NCI-H2196 treated with DMSO at 0.1 percent for 48 hours (cell line): ENCODE results near the gene MVP.

Source experiments
- DNase-seq: peaks from one replicate; lab custom pipeline; 2025; ENCODE audit not compliant: unreplicated experiment; lab: John Stamatoyannopoulos, UW

The MVP gene

DNA sequence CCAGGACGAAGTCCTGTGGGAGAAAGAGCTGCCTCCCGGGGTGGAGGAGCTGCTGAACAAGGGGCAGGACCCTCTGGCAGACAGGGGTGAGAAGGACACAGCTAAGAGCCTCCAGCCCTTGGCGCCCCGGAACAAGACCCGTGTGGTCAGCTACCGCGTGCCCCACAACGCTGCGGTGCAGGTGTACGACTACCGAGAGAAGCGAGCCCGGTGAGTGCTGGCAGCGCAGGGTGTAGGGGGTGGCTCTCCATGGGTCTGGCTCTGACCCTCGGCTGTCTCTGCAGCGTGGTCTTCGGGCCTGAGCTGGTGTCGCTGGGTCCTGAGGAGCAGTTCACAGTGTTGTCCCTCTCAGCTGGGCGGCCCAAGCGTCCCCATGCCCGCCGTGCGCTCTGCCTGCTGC, 21.4 kb downstream of the MVP start:
- no peak for DNase-seq

DNA sequence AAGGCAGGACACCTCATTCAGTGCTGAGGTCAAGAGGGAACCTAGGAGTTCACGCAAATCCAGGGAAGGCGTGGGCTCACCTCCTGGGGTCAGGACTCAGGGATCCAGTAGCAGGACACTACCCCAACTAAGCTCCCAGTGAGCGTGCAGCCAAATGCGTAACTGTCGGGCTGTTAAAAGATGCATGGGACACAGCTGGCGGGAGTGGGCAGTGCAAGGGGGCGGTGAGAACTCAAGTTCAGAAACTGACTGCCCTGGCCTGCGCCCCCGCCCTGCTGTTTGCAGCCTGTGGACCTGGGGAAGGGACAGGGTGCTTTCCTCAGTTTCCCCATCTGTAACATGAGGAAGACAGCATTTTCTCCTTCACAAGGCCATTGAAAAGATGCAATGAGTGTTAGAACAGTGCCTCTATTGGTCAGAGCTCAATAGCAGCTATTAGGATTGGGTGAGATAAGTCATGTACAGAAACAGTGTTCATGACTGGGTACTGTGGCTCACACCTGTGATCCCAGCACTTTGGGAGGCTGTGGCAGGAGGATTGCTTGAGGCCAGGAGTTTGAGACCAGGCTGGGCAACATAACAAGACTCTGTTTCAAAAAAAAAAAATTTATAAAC, 22.6 kb downstream of the MVP start:
- no peak for DNase-seq

DNA sequence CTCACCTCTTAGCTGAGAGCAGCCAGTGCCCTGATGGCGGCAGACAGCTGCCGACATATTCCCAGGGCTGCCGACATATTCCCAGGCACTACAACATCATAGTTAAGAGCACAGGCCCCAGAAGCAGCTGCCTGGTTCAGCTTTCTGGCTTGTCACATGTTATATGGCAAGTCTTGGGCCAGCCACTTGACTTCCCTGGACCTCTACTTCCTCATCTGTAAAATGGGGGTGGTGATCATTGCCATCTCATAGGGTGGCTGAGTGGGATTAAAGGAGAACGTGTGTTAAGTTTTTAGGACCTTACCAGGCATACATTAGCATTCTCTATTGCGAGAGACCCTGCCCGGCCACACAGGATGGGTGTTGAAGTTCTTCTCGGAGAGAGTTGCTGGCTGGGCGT, 23.7 kb downstream of the MVP start:
- no peak for DNase-seq

DNA sequence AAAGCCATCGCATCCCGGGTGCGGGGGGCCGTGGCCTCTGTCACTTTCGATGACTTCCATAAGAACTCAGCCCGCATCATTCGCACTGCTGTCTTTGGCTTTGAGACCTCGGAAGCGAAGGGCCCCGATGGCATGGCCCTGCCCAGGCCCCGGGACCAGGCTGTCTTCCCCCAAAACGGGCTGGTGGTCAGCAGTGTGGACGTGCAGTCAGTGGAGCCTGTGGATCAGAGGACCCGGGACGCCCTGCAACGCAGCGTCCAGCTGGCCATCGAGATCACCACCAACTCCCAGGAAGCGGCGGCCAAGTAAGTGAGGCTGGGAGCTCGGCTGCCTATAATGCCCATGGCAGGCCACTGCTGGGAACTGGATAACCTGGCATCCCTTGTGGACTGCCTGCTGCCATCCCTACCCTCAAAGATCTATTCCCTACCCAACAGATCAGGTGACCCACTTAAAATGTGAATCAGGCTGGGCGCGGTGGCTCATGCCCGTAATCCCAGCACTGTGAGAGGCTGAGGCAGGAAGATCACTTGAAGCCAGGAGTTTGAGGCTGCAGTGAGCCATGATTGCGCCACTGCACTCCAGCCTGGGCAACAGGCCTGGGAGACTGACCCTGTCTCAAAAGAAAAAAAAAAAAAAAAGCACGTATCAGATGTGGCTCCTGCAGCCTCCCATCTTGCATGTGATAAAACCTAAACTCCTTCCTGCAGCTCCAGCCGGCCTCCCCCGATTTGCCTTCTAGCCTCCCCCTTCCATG, 24.5 kb downstream of the MVP start:
- no peak for DNase-seq

DNA sequence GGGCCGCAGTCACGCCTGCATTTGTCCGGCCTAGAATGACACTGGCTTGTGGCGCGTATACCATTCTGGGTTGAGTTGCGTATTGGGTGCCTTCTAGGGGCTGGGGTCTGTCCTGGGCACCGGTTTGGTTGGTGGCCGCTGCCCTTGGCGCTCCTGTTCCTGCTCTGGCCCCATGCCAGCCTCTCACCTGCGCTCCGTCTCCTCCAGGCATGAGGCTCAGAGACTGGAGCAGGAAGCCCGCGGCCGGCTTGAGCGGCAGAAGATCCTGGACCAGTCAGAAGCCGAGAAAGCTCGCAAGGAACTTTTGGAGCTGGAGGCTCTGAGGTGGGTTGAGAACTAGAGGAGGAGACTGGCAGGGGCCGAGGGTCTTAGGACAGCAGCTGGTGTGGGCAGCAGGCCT, 25.4 kb downstream of the MVP start:
- no peak for DNase-seq

DNA sequence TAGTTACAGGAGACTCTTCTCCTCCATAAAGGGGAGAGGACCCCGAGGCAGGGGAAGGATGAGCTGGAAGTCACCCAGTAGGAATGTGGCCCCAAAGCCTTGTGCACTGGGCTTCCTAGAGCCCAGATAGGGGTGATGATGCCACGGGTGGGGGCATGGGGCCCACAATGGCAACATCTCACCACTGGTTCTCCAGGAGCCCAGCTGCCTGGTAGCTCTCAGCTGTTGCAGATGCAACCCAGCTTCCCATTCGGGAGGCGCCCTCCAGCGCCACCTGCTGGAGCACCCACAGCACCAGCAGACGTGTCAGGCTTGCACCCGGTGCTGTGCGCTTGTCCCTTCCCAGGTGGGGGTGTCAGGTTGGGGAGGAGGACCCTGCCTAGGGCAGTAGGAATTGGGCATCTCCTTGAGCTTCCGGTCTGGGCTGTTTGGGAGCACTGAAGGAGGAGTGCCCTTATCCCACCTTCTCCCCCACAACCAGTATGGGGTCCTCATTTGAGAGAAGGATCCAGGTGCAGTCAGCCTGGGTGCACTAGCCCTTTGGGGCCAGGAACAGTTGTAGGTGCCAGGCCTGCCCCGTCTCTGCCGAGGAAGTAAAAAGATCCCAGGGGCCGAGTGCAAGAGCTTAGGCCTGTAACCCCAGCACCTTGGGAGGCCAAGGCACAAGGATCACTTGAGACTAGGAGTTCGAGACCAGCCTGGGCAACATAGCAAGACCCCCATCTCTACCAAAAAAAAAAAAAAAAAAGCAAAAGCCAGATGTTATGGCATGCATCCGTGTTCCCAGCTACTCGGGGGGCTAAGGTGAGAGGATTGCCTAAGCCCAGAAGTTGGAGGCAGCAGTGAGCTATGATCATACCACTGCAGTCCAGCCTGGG, 28.4 kb downstream of the MVP start:
- DNase-seq, result peak; percentile 27

DNA sequence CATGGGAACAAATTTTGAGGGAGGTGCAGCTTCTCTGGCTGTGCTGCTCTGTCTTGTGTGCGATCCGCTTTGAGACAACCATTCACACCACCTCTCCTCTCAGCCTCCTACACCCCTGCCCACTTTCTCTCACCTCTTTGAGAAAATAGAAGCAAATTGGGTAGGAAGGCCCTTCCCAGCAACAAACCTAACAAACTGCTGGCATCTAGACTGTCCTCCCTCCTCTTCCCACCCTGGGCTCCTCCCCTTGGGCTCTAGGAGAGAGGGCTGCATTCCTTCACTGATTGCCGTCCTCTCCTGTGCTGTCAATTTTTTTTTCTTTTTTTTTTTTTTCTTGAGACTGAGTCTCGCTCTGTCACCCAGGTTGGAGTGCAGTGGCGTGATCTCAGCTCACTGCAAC, 29.2 kb downstream of the MVP start:
- DNase-seq, result no peak

DNA sequence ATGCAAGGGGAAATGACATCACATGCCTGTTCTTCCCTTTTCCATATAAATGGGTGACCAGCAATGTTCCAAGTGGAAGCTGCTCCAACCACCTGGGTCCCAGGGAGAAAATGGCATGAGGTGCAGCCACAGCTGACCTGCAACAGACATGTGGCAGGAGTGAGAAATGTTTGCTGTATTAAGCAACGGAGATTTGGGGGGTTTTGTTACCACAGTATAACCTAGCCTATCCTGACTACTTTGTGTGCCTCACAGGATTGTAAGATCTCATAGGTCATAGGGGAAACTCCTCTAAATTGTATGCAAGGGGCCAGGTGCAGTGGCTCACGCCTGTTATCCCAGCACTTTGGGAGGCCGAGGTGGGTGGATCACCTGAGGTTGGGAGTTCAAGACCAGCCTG, 30.7 kb downstream of the MVP start:
- DNase-seq, result no peak

DNA sequence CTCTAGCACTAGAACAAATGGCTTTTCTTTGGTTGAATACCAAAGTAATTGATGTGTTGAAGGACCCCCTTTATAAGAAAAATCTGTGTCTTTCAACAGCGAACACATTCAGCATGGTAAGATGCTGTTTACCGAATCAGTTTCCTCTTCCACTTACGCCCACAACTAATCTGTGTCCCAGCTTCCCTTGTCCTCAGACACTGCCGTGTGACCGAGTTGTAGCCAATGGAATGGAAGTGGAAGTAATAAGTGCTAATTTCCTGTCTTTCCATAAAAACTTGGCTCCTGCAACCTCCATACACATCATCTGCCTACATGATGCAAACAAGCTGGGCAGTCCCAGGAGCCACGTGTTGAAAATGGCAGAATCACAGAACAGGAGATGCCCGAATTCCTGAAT, 32.4 kb downstream of the MVP start:
- DNase-seq, result no peak

DNA sequence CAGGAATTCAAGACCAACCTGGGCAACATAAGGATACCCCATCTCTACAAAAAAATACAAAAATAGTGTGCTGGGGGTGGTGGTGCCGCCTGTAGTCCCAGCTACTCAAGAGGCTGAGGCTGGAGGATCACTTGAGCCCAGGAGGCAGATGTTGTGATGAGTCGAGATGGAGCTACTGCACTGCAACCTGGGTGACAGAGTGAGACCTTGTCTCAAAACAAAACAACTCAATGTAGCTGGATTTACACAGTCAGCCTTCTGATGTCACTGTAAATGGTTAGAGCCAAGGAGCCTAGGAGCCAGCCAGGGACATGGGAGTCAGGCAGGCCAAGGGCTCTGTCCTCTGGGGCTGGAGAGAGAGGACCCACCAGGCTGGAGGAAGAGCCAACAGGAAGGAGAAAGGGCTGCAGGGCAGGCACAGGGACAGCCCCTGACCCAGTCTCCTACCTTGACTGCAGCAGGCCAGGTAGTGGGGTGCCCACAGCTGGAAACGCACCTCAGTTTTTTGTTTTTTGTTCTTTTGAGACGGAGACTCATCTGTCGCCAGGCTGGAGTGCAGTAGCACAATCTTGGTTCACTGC, 34.3 kb downstream of the MVP start:
- no peak for DNase-seq

DNA sequence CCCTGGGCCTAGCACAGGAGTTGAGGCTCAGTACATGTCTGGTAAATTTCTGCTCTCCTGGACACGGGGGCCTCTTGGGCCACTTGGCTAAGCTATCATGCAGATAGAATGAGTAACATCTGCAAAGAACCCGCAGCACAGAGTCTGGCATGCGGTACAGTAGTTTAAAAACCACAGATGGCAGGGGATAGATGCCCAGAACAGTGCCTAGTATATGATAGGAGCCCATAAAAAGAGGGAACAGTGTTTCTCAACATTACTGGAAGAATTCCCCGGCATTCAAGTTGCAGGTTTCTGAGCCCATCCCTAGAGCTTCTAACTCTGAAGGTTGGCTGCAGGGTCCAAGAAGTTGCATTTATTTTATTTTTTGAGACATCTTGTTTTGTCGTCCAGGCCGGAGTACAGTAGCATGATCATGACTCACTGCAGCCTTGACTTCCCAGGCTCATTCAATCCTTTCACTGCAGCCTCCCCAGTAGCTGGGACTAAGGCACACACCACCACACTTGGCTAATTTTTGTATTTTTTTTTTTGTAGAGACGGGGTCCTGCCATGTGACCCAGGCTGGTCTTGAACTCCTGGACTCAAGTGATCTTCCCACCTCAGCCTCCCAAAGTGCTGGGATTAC, 37.0 kb downstream of the MVP start:
- no peak for DNase-seq

DNA sequence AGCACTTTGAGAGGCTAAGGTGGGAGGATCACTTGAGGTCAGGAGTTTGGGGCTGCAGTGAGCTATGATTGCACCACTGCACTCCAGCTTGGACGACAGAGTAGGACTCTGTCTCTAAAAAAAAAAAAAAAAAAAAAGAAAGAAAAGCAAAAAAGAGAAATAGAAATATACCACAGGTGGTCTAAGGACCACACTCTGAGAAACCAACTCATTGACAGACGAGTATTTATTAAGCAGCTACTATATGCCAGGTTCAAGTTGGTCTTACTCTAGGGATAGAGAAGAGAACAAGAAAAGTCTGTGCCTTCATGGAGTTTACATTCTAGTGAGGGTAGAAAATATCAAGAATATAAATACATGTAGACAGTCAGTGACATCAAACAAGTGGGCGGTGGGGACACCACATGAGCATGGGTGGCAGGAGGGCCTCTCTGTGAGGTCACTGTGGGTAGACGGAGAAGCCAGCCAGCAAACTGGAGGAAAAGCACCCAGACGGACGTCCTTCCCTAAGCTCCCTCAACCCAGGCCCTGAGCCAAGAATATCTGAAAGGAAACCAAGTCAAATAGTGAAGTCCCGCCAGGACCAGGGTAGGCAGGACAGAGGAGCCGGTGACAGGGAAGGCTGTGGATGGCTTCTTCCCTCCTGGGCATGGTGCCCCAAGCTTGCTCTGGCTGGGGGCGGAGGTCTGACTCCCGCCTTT, 38.0 kb downstream of the MVP start:
- no peak for DNase-seq

DNA sequence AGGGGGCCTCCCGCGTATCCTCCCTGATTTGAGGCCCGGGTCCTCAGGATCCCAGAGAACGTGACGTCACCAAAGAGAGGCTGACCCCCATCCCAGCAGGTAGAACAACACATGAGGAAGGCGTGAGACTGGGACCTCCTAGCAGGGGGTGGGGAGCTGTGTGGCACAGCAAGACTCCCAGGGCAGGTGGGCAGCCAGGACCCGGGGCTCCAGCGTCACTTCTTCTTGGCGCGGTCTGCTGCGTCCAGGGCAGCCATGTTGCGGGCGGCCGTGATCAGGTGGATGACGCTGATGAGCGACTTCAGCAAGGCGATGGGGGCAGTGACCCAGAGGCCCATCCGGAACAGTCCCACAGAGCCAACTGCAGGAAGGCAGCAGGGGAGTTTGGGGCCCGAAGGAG, 38.7 kb downstream of the MVP start:
- DNase-seq, result no peak

DNA sequence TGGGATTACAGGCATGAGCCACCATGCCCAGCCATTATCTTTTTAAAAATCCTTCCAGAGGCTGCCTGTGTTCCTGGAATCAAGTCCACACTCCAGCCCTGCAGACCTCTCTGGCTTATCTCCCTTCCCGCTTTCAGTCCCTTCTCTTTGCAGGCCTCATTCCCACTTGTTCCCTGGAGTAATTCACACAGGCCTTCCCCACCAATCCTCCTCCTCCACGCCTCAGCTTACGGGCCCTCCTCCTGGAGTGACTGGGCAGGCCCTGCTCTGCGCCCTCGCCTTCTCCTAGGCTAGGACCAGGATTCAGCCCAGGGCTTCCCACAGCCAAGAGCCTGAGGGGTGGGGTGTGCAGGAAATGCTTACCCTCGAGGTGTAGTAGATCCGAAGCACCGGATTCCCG, 40.0 kb downstream of the MVP start:
- DNase-seq, result no peak

DNA sequence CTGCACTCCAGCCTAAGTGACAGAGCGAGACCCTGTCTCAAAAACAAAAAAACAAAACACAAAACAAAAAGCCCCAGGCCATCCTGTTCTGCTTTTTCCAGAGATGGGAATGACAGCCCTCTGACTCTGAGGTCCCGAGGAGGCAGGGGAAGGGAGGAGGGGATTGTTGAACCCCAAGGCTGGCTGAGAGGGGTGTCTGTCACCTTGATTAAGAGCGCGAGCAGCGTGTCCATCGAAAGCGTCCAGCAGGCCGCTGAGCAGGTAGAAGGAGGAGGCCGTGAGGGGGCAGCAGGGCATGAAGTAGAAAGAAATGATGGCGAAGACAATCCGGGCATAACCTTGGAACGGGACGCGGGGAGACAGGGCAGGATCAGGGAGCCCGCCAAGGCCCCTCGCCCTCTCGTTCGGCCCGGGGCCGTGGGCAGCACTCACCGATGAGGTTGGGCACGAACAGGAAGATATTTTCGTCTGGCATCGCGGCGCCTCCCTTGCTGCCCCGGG, 42.2 kb downstream of the MVP start:
- no peak for DNase-seq

DNA sequence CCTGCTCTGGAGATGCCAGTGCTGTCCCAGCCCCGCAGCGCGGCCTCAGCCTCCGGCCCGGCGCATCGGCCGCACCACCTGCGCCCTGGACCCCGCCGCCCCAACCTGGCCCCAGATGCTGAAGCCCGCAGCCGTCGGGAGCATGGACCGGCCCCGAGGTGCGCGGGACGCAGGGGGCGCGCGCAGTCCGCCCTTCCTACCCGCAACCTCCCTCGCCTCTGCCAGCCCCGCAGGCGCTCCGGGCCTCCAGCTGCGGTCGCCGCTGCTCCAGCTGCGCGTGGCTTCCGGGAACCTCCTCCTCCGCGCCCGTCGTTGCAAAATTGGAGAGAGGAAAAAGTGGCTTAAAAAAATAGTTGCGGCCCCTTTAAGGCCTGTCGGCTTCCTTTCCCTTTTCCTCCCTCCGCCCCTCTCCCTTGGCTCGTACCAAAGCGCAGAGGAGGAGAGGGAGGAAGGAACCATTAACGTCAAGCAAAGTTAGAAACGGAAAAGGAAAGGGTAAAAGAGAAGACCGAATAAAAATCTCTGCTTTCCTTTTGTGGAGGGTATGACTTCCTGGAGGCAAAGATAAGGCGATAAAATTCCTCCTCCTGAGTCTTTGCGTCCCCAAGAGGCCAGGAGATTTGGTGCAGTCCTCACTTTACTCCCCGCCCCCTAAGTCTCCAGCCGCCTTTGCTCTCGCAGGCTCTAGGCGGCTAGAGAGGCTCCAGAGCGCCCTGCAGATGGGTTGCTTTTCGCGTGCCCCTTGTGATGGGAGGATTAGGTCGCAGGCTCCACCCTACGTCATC, 42.8 kb downstream of the MVP start, which contains the start of gene CDIPT:
Gene CDIPT, minus strand, starts transcription at position 343 of the 785 bp plus-strand sequence. CDS start 369 bp downstream, outside the sequence.
- DNase-seq, result peak; percentile 93

DNA sequence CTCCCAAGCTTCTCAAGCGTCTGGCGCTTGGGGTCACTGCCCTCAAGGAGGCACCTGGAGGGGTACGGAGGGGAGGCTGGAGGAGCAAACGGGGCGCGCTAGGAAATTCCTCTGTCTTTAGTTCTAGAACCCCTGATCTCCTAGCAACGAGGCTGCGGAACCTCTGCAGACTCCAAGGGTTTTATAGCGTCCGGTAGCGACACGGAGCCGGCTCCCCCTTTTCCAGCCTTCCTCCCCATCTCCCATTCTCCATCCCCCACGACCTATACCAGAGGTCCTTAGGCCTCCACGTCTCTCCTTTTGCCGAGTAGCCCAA, 43.4 kb downstream of the MVP start:
- no peak for DNase-seq

DNA sequence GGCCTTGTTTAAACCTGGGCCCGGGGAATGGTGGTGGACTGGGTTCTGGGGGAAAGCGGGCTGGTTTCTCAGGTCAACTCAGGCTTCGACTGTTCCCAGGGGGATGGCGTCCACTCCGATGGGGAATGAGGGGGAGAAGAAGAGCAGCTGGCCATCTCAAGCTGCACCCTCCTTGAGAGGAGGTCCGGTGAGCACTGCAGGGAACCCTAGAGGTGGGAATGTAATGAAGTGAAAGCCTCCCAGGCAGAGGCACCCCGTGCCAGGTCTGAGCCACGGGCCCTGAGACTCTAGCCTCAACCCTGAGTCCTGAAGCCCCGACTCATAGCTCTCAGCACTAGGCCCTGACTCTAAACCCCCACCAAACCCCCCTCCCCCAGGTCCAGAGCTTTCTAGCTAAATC, 43.9 kb downstream of the MVP start:
- DNase-seq, result no peak

DNA sequence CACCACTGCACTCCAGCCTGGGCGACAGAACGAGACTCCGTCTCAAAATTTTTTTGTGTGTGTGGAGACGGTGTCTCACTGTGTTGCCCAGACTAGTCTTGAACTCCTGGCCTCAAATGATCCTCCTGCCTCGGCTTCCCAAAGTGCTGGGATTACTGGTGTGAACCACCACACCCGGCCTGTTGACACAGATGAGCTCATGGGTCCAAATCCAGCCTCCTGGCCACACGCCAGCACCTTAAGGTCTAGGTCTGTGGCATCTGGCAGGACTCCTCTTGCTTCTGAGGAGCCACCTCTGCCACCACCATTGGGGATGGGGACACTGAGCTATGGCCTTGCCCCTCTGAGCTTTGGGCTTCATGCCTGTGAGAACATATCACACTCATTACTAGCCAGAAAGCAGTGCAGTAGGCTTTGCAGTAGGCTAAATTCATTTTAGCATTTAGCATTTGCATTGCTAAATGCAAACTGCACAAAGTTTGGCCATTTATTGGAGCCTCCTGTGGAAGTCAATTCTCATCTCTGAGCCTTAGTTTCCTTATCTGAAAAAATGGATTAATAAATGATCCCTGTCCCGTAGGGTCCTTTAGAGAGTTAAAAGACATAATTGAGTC, 48.2 kb downstream of the MVP start:
- DNase-seq, result no peak
